Neural crest cell (in vitro differentiated cells): ENCODE measurements around the gene TNIK. TPM values are rescaled to one million over a fixed set of nuclear protein-coding genes. Genes with fewer than 3 reads are reported as not detected.

Experiments
- DNase-seq: peaks from one replicate; pipeline ENCODE4 v3.0.0; 2021; ENCODE audit warnings: low read depth, mixed read lengths, low spot score
- H3K27ac Mint-ChIP-seq: one replicate; pipeline ENCODE4 v1.8.0; 2021; ENCODE audit warnings: mild to moderate bottlenecking, mixed read lengths; ENCODE audit not compliant: unreplicated experiment
- H3K27me3 Mint-ChIP-seq: 2 replicates; pipeline ENCODE4 v1.8.0; 2021; ENCODE audit warnings: low read depth, mild to moderate bottlenecking, mixed read lengths
- H3K36me3 Mint-ChIP-seq: 2 replicates; pipeline ENCODE4 v1.8.0; 2021; ENCODE audit warnings: low read depth, mild to moderate bottlenecking, mixed read lengths
- H3K4me1 Mint-ChIP-seq: 2 replicates; pipeline ENCODE4 v1.8.0; 2021; ENCODE audit warnings: mixed read lengths
- H3K4me3 Mint-ChIP-seq: one replicate; pipeline ENCODE4 v1.8.0; 2021; ENCODE audit warnings: mild to moderate bottlenecking, mixed read lengths
- H3K9me3 Mint-ChIP-seq: 2 replicates; pipeline ENCODE4 v1.8.0; 2021; ENCODE audit warnings: mixed read lengths
- CTCF ChIP-seq: fragments of 200-600 bp; sonication (generic); conservative IDR thresholded peaks from 2 replicates; pipeline ENCODE4 v1.5.0; 2021; ENCODE audit warnings: antibody characterized with exemption, mild to moderate bottlenecking
- total RNA-seq: library from RNA; stranded (reverse); gene quantifications from 2 replicates; pipeline ENCODE4 v1.2.1, GENCODE V29; 2021

The TNIK gene
- total RNA-seq, 1 donor from 2014 or later = 32.3 TPM

- TF ChIP-seq CTCF = no peak
- Mint-ChIP-seq H3K27me3 (no peaks in the 10 kb centered on the region), H3K27ac (peak overlapping the region; percentile 19), H3K4me3 (no peak overlapping the region), H3K9me3 (peaks cover 2% of the 10 kb centered on the region), H3K36me3 (no peaks in the 10 kb centered on the region), H3K4me1 (peaks cover 21% of the 10 kb centered on the region)
- DNase-seq = no peak
Measured at GRCh38 chr3:171472552-171472951, 12.3 kb upstream of the TNIK start.

- no peak for TF ChIP-seq CTCF
- H3K4me1 Mint-ChIP-seq = peaks cover 32% of the 10 kb centered on the region
- H3K36me3 Mint-ChIP-seq = peaks cover 1% of the 10 kb centered on the region
- H3K27me3 Mint-ChIP-seq = no peaks in the 10 kb centered on the region
- H3K9me3 Mint-ChIP-seq = peaks cover 4% of the 10 kb centered on the region
- no peak for DNase-seq
- no peak overlapping the region for H3K27ac Mint-ChIP-seq
- no peak overlapping the region for H3K4me3 Mint-ChIP-seq
Measured at GRCh38 chr3:171470714-171471227, 10.6 kb upstream of the TNIK start.

GRCh38 chr3:171469376-171469775 is 9.2 kb upstream of the TNIK start:
- H3K4me3 Mint-ChIP-seq = no peak overlapping the region
- no peak overlapping the region for H3K27ac Mint-ChIP-seq
- H3K9me3 Mint-ChIP-seq = peaks cover 5% of the 10 kb centered on the region

GRCh38 chr3:171468296-171468906 is 8.2 kb upstream of the TNIK start:
- no peak for DNase-seq
- no peaks in the 10 kb centered on the region for H3K27me3 Mint-ChIP-seq
- H3K36me3 Mint-ChIP-seq = peaks cover 6% of the 10 kb centered on the region
- no peak overlapping the region for H3K4me3 Mint-ChIP-seq
- H3K4me1 Mint-ChIP-seq = peaks cover 28% of the 10 kb centered on the region
- no peak overlapping the region for H3K27ac Mint-ChIP-seq
- H3K9me3 Mint-ChIP-seq = peaks cover 5% of the 10 kb centered on the region
- no peak for TF ChIP-seq CTCF

More at GRCh38 chr3:171469376-171469775, 9.2 kb upstream of the TNIK start:
- no peaks in the 10 kb centered on the region for H3K27me3 Mint-ChIP-seq
- no peak for TF ChIP-seq CTCF
- no peak for DNase-seq
- H3K36me3 Mint-ChIP-seq = peaks cover 6% of the 10 kb centered on the region
- H3K4me1 Mint-ChIP-seq = peaks cover 28% of the 10 kb centered on the region

- peaks cover 40% of the 10 kb centered on the region for H3K4me1 Mint-ChIP-seq
- no peak for DNase-seq
- TF ChIP-seq CTCF = no peak
- H3K4me3 Mint-ChIP-seq = no peak overlapping the region
- H3K27ac Mint-ChIP-seq = no peak overlapping the region
- no peaks in the 10 kb centered on the region for H3K27me3 Mint-ChIP-seq
- peaks cover 5% of the 10 kb centered on the region for H3K9me3 Mint-ChIP-seq
- H3K36me3 Mint-ChIP-seq = peaks cover 6% of the 10 kb centered on the region
Measured at GRCh38 chr3:171465763-171466162, 5.6 kb upstream of the TNIK start.
